CD14-positive monocyte (primary cell): Measurements from ENCODE around the gene NOL8. TPM values are rescaled to one million over a fixed set of nuclear protein-coding genes. Genes with fewer than 3 reads are reported as not detected.

Experiments
- DNase-seq, 3 donors: peaks; one replicate each; pipeline ENCODE4 v3.0.0-alpha.2; 2011 to 2022
- H2AFZ ChIP-seq: 2 replicates; pipeline ENCODE4 v1.6.0; 2012; ENCODE audit warnings: mild to moderate bottlenecking, low read depth, low read length, inconsistent platforms; ENCODE audit not compliant: insufficient read depth, poor library complexity, severe bottlenecking
- H3K27ac ChIP-seq, 2 donors: 1 replicate in 1 of 2; 2 replicates in 1 of 2; pipeline ENCODE4 v1.5.1; 2012 to 2013; ENCODE audit warnings: low read length in 2 of 2, control low read depth in 1 of 2, inconsistent platforms in 1 of 2, low read depth in 1 of 2, mild to moderate bottlenecking in 1 of 2
- H3K27me3 ChIP-seq, 2 donors: one replicate each; pipeline versions ENCODE4 v1.6.0 to v1.6.1; 2011 to 2013; ENCODE audit warnings: low read length in 2 of 2; ENCODE audit not compliant: control insufficient read depth in 2 of 2, insufficient read depth in 2 of 2
- H3K36me3 ChIP-seq, 2 donors: replicated peaks in 1 of 2; 1 replicate in 1 of 2; 2 replicates in 1 of 2; pipeline versions ENCODE4 v1.5.1 to v1.6.1; 2012 to 2013; ENCODE audit warnings: low read length in 2 of 2, control low read depth in 1 of 2, inconsistent platforms in 1 of 2, mild to moderate bottlenecking in 1 of 2; ENCODE audit not compliant: insufficient read depth in 2 of 2, control insufficient read depth in 1 of 2
- H3K4me1 ChIP-seq, 2 donors: 1 replicate in 1 of 2; 2 replicates in 1 of 2; pipeline versions ENCODE4 v1.5.1 to v1.6.1; 2012 to 2013; ENCODE audit warnings: low read length in 2 of 2, control low read depth in 1 of 2, inconsistent platforms in 1 of 2, mild to moderate bottlenecking in 1 of 2, moderate library complexity in 1 of 2; ENCODE audit not compliant: insufficient read depth in 2 of 2, control insufficient read depth in 1 of 2
- H3K4me2 ChIP-seq: replicated peaks from 2 replicates; pipeline ENCODE3; 2012; ENCODE audit warnings: low read length, moderate library complexity, mild to moderate bottlenecking; ENCODE audit not compliant: poor library complexity, severe bottlenecking; ENCODE audit errors: extremely low read depth
- H3K4me3 ChIP-seq, 3 experiments: fragments of 200-600 bp in 1 of 3; sonication (generic) in 1 of 3; replicated peaks in 1 of 3; 1 replicate in 2 of 3; 2 replicates in 1 of 3; pipeline ENCODE4 v1.5.1; 2011 to 2013; ENCODE audit warnings: low read length in 3 of 3, mild to moderate bottlenecking in 3 of 3, control low read depth in 2 of 3, low read depth in 2 of 3, inconsistent platforms in 1 of 3, moderate library complexity in 1 of 3
- H3K79me2 ChIP-seq: 2 replicates; pipeline ENCODE4 v1.6.0; 2012; ENCODE audit warnings: mild to moderate bottlenecking, control low read depth, inconsistent platforms, low read length, moderate library complexity; ENCODE audit not compliant: insufficient read depth
- H3K9ac ChIP-seq: 2 replicates; pipeline ENCODE4 v1.6.0; 2017; ENCODE audit warnings: low read length, mild to moderate bottlenecking; ENCODE audit not compliant: insufficient read depth, poor library complexity, severe bottlenecking
- H3K9me3 ChIP-seq, 2 donors: replicated peaks in 1 of 2; 1 replicate in 1 of 2; 2 replicates in 1 of 2; pipeline versions ENCODE4 v1.5.1 to v1.6.1; 2012 to 2013; ENCODE audit warnings: low read length in 2 of 2, control low read depth in 1 of 2; ENCODE audit not compliant: control insufficient read depth in 1 of 2, insufficient read depth in 1 of 2
- H4K20me1 ChIP-seq: 2 replicates; pipeline ENCODE4 v1.6.0; 2012; ENCODE audit warnings: mild to moderate bottlenecking, low read length, control low read depth, moderate library complexity; ENCODE audit not compliant: insufficient read depth
- H3K27ac Mint-ChIP-seq, 7 donors: one replicate each; pipeline ENCODE4 v1.8.0; 2020; ENCODE audit warnings: mild to moderate bottlenecking in 7 of 7, mixed read lengths in 7 of 7, moderate library complexity in 6 of 7, inconsistent platforms in 2 of 7
- H3K27me3 Mint-ChIP-seq, 3 donors: one replicate each; pipeline ENCODE4 v1.8.0; 2021 to 2022; ENCODE audit warnings: low read depth in 3 of 3, mild to moderate bottlenecking in 3 of 3, mixed read lengths in 3 of 3, moderate library complexity in 3 of 3, inconsistent platforms in 1 of 3
- H3K36me3 Mint-ChIP-seq, 2 donors: one replicate each; pipeline ENCODE4 v1.8.0; 2020; ENCODE audit warnings: mixed read lengths in 2 of 2, inconsistent platforms in 1 of 2, mild to moderate bottlenecking in 1 of 2
- H3K4me1 Mint-ChIP-seq: one replicate; pipeline ENCODE4 v1.8.0; 2020; ENCODE audit warnings: mild to moderate bottlenecking, mixed read lengths
- H3K4me3 Mint-ChIP-seq, 2 donors: one replicate each; pipeline ENCODE4 v1.8.0; 2020; ENCODE audit warnings: mild to moderate bottlenecking in 2 of 2, mixed read lengths in 2 of 2, moderate library complexity in 1 of 2
- H3K9me3 Mint-ChIP-seq, 7 donors: one replicate each; pipeline ENCODE4 v1.8.0; 2020 to 2022; ENCODE audit warnings: mixed read lengths in 7 of 7, mild to moderate bottlenecking in 6 of 7, moderate library complexity in 6 of 7, inconsistent platforms in 2 of 7
- WGBS: methylation state at CpG from one replicate; pipeline ENCODE4 v1.1.5; 2013; ENCODE audit warnings: missing lambda C conversion rate; ENCODE audit not compliant: insufficient coverage; 5-methylcytosine and 5-hydroxymethylcytosine counted together
- intact Hi-C, 2 donors: fragments of 100-400 bp; cut with micrococcal nuclease; formaldehyde crosslinking; loops; one replicate each; pipeline versions ENCODE4 v1.15.0 to v1.15.1; 2023
- polyA plus RNA-seq, 3 donors: library from polyadenylated mRNA; depleted of rRNA in 1 of 3; unstranded in 2 of 3; stranded (reverse) in 1 of 3; fragments of 300-500 nt in 2 of 3; fragments of >200 nt in 1 of 3; fragmentation: Illumina TruSeq in 2 of 3; gene quantifications; 1 replicate in 2 of 3; 2 replicates in 1 of 3; pipeline ENCODE4 v1.2.3, GENCODE V29; 2012 to 2021
- TF ChIP-seq, protein P1 (sequence below): fragments of 200-600 bp; IDR thresholded peaks from one replicate; pipeline ENCODE4 v1.8.0; 2022; ENCODE audit warnings: antibody characterized with exemption, mild to moderate bottlenecking

Gene NOL8
- polyA plus RNA-seq, 3 donors: 2.9 to 22.0 (median 8.8) TPM

DNA sequence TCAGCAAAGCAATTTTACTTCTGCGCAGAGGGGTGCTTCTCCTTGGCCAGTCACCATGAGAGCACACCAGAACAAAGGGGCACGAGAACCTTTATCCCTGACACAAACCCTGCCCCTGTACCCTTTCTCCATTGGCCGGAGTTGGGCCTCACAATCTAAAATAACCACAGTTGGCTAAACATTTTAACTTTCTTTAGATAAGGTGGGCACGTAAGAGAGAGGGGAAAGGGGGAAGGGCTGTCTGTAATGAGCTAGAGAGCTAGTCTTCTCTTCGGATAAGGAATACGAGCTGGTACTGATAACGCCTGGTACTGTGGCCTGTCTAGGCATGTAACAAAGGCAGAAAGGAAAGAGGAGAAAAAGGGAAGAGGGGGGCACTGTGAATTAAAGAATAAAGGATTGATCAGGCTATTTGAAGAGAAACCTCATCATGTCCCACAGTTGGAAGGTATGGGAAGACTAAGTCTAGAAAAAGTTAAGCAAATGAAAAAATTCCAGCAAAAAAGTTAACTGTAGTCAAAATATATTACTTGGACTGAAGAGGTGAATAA, 29.8 kb downstream of the NOL8 start:
- TF ChIP-seq, protein P1, sequence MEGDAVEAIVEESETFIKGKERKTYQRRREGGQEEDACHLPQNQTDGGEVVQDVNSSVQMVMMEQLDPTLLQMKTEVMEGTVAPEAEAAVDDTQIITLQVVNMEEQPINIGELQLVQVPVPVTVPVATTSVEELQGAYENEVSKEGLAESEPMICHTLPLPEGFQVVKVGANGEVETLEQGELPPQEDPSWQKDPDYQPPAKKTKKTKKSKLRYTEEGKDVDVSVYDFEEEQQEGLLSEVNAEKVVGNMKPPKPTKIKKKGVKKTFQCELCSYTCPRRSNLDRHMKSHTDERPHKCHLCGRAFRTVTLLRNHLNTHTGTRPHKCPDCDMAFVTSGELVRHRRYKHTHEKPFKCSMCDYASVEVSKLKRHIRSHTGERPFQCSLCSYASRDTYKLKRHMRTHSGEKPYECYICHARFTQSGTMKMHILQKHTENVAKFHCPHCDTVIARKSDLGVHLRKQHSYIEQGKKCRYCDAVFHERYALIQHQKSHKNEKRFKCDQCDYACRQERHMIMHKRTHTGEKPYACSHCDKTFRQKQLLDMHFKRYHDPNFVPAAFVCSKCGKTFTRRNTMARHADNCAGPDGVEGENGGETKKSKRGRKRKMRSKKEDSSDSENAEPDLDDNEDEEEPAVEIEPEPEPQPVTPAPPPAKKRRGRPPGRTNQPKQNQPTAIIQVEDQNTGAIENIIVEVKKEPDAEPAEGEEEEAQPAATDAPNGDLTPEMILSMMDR: no peak
- Histone ChIP-seq H3K4me2 (no peak overlapping the region), H3K4me3 (no peak overlapping the region), H4K20me1 (no peaks in the 10 kb centered on the region), H2AFZ (peak overlapping the region; percentile 95), H3K79me2 (peaks cover 32% of the 10 kb centered on the region), H3K36me3 (peaks cover 35 to 43% of the 10 kb centered on the region in 2 donors), H3K27ac (no peak overlapping the region), H3K9ac (no peak overlapping the region), H3K9me3 (no peaks in the 10 kb centered on the region), H3K4me1 (peaks cover 14 to 23% of the 10 kb centered on the region in 2 donors), H3K27me3 (no peaks in the 10 kb centered on the region)
- Mint-ChIP-seq H3K4me1 (peaks cover 20% of the 10 kb centered on the region), H3K27me3 (no peaks in the 10 kb centered on the region), H3K9me3 (no peaks in the 10 kb centered on the region), H3K4me3 (no peak overlapping the region), H3K27ac (no peak overlapping the region), H3K36me3 (peaks cover 28 to 33% of the 10 kb centered on the region in 2 donors)
- WGBS: 81% methylated on average over 5 of the region's 7 CpGs
- DNase-seq: no peak
- intact Hi-C loops: loop anchor here (10.0 kb wide), 1 partner anchor 181 kb away; the partner anchor contains the start of gene SPTLC1 (in 2 of the 2)

DNA sequence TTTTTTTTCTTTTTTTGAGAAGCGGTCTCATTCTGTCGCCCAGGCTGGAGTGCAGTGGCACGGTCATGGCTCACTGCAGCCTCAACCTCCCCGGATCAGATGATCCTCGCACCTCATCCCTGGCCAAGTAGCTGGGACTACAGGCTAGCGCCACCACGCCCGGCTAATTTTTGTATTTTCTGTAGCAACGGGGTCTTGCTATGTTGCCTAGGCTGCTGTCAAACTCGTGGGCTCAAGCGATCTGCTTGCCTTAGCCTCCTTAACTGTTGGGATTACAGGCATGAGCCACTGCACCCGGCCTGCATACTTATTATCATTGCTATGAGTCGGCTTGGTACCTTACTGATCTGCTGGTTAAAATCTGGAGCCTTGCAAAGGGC, 30.9 kb downstream of the NOL8 start:
- Histone ChIP-seq H4K20me1 (no peaks in the 10 kb centered on the region), H3K9me3 (no peaks in the 10 kb centered on the region), H3K36me3 (peaks cover 25 to 34% of the 10 kb centered on the region in 2 donors), H2AFZ (peak overlapping the region; percentile 95), H3K4me2 (peak overlapping the region; percentile 92), H3K79me2 (peaks cover 42% of the 10 kb centered on the region), H3K27ac (peak overlapping the region; percentile 73 to 89), H3K4me3 (peak overlapping the region; percentile 79 to 93 (median 84)), H3K27me3 (no peaks in the 10 kb centered on the region), H3K4me1 (peaks cover 14 to 23% of the 10 kb centered on the region in 2 donors), H3K9ac (peak overlapping the region; percentile 73)
- Mint-ChIP-seq H3K4me1 (peaks cover 20% of the 10 kb centered on the region), H3K36me3 (peaks cover 22 to 25% of the 10 kb centered on the region in 2 donors), H3K4me3 (peak overlapping the region; percentile 92 to 97), H3K27ac (peak overlapping the region; percentile 15 to 93 (median 88)), H3K9me3 (no peaks in the 10 kb centered on the region), H3K27me3 (no peaks in the 10 kb centered on the region)
- DNase-seq: peak in 1 of 3 donors; percentile 5
- intact Hi-C loops: loop anchor here (5.0 to 10.0 kb wide), 2 partner anchors 33 to 179 kb away; partner anchors contain the start of genes SPTLC1 (in 2 of the 2), CENPP (in 1 of the 2) and NOL8 (in 1 of the 2)
- 34% methylated on average over 13 of the region's 13 CpGs for WGBS
- TF ChIP-seq, protein P1: no peak
